ENCODE results near the gene GPR137B.

Gene GPR137B

DNA sequence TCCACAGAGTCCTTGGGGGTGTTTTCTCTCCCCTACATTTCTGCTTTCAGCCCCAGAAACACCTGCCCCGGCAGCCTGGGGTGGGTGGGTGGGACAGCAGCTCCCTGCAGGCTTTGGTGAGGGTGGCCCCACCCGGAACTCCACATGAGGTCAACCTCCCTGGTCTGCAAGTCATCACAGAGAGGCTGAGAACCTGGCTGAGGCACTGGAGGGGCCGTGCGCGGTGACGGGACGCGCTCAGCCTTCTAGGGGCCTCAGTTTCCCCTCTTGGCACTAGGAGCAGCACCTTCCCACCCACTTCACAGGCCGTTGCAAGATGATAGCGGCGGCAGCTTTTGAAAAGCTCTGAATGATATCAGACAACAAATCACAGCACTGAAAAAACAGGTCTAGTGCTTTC, 39.7 kb upstream of the GPR137B start:
- Histone ChIP-seq H3K4me3 (ENCODE audit: low read depth, low read length) (no peak overlapping the region), H3K36me3 (ENCODE audit: control insufficient read depth, insufficient read depth, low read length) (no peaks in the 10 kb centered on the region), H3K27ac (no peak overlapping the region), H3K4me2 (ENCODE audit: low read length) (no peak overlapping the region), H3K27me3 (ENCODE audit: control insufficient read depth, insufficient read depth, low read length) (no peaks in the 10 kb centered on the region), H3K9ac (no peak overlapping the region), H2AFZ (no peak overlapping the region), H3K79me2 (no peaks in the 10 kb centered on the region), H3K9me3 (ENCODE audit: control insufficient read depth, low read length) (no peaks in the 10 kb centered on the region), H3K4me1 (no peaks in the 10 kb centered on the region)
- TF ChIP-seq, protein P1, sequence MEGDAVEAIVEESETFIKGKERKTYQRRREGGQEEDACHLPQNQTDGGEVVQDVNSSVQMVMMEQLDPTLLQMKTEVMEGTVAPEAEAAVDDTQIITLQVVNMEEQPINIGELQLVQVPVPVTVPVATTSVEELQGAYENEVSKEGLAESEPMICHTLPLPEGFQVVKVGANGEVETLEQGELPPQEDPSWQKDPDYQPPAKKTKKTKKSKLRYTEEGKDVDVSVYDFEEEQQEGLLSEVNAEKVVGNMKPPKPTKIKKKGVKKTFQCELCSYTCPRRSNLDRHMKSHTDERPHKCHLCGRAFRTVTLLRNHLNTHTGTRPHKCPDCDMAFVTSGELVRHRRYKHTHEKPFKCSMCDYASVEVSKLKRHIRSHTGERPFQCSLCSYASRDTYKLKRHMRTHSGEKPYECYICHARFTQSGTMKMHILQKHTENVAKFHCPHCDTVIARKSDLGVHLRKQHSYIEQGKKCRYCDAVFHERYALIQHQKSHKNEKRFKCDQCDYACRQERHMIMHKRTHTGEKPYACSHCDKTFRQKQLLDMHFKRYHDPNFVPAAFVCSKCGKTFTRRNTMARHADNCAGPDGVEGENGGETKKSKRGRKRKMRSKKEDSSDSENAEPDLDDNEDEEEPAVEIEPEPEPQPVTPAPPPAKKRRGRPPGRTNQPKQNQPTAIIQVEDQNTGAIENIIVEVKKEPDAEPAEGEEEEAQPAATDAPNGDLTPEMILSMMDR (IDR thresholded peaks at IDR 0.05), result no peak

DNA sequence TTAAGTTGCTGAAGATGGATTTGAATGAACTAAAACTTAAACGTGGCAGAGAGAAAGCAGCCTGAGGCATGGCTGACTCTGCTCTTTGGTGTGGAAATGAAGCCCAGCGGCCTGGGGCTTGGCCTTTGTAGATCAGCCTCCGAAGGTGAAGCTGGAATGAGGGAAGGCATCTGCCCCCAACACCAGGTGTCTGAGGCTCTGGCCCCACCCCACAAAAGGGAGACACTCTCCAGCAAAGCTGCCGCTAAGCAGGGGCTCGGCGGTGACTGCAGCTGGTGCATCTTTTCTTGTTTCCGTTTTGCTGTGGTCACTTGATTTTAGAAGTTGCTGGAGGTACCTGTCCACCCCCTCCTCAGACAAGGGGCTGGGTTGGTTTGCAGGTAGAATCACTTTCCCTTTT, 39.3 kb upstream of the GPR137B start:
- Histone ChIP-seq H3K4me1 (no peaks in the 10 kb centered on the region), H3K9ac (no peak overlapping the region), H3K4me3 (ENCODE audit: low read depth, low read length) (no peak overlapping the region), H3K79me2 (no peaks in the 10 kb centered on the region), H3K36me3 (ENCODE audit: control insufficient read depth, insufficient read depth, low read length) (no peaks in the 10 kb centered on the region), H3K9me3 (ENCODE audit: control insufficient read depth, low read length) (no peaks in the 10 kb centered on the region), H3K27me3 (ENCODE audit: control insufficient read depth, insufficient read depth, low read length) (no peaks in the 10 kb centered on the region), H3K27ac (no peak overlapping the region), H3K4me2 (ENCODE audit: low read length) (no peak overlapping the region), H2AFZ (no peak overlapping the region)
- TF ChIP-seq, protein P1 (IDR thresholded peaks at IDR 0.05), result no peak

DNA sequence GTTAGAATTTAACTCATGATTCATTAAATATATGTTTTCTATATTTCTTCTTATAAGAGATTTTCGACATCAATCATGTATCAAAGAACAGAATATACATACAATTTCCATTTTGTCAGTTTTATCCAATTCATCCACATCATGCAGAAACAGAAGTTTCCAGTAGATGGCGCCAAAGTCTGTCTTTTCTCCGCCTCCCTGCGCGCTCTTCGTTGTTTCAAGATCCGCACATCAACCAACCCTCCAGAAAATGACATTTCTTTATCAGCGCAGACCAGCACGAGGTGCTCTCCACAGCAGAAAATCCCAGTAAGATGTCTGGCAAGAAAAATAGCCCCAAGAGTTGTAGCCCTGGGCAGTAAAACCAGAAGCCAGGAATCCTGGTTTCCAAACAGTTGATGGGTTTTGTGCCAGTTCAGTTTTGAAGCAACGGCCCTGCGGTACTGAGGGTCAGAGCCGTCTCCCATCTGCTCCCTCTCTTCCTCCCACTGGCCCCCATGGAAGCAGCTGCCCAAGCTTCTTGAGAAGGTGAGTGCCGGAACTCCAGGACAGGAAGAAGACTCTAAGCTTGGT, 38.6 kb upstream of the GPR137B start:
- TF ChIP-seq, protein P1 (IDR thresholded peaks at IDR 0.05), result peak; percentile 59
- Histone ChIP-seq H3K9ac (no peak overlapping the region), H3K4me3 (ENCODE audit: low read depth, low read length) (no peak overlapping the region), H3K4me2 (ENCODE audit: low read length) (no peak overlapping the region), H3K4me1 (no peaks in the 10 kb centered on the region), H2AFZ (no peak overlapping the region), H3K27ac (no peak overlapping the region), H3K79me2 (no peaks in the 10 kb centered on the region), H3K9me3 (ENCODE audit: control insufficient read depth, low read length) (no peaks in the 10 kb centered on the region), H3K36me3 (ENCODE audit: control insufficient read depth, insufficient read depth, low read length) (no peaks in the 10 kb centered on the region), H3K27me3 (ENCODE audit: control insufficient read depth, insufficient read depth, low read length) (no peaks in the 10 kb centered on the region)

DNA sequence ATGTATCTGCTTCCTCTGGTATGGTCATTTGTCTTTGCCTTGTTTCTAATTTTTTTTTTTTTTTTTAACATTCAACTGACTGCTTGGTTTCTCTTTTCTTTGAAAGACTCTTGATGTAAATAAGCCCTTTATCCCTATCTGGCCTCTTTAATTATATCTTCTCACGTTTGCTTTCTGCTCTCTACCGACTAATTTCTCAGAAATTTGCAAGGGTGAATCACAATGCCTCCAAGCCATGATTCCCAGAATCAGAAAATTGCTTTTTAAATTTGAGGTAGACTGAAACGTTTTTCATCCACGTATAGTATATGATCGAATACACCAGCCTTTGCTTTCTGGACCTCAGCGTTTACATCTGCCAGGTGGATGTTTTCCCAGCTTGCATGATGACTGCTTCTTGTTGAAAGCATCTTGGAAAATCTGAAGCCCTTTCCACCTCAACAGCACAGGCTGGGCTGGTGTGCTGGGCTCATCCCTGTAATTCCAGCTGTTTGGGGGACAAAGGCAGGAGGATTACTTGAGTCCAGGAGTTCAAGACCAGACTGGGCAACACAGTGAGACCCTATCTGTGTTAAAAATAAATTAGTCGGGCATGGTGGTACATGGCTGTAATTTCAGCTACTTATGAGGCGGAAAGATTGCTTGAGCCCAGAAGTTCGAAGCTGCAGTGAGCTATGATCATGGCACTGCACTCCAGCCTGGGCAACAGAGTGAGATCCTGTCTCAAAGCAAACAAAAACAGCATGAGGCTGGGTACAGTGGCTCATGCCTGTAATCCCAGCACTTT, 35.0 kb upstream of the GPR137B start:
- Histone ChIP-seq H3K9ac (no peak overlapping the region), H3K4me1 (no peaks in the 10 kb centered on the region), H3K27me3 (ENCODE audit: control insufficient read depth, insufficient read depth, low read length) (no peaks in the 10 kb centered on the region), H3K27ac (no peak overlapping the region), H3K4me3 (ENCODE audit: low read depth, low read length) (no peak overlapping the region), H3K79me2 (no peaks in the 10 kb centered on the region), H3K36me3 (ENCODE audit: control insufficient read depth, insufficient read depth, low read length) (no peaks in the 10 kb centered on the region), H3K9me3 (ENCODE audit: control insufficient read depth, low read length) (no peaks in the 10 kb centered on the region), H3K4me2 (ENCODE audit: low read length) (no peak overlapping the region), H2AFZ (no peak overlapping the region)
- TF ChIP-seq, protein P1 (IDR thresholded peaks at IDR 0.05), result no peak
